NCI-H187 (cell line): ENCODE data around the gene POLD1.
"Not testable (repeated sequence)": the region's sequence is repeated elsewhere in the genome, so short reads cannot be mapped to it uniquely, and the experiment has no call there.

ENCODE experiments used
- DNase-seq, 2 experiments: peaks; one replicate each; lab custom pipeline; 2025; lab: John Stamatoyannopoulos, UW

POLD1 gene

GRCh38 chr19:50383852-50384684, at the start of gene POLD1:
Gene POLD1, plus strand, starts transcription at chr19:50384347. Its CDS starts 14,505 bp downstream, at chr19:50398852.
- peak; percentile 94 to 99 for DNase-seq

GRCh38 chr19:50334741-50335421, 49.3 kb upstream of the POLD1 start:
- DNase-seq, result no peak

- DNase-seq, result not testable (repeated sequence)
Observed at GRCh38 chr19:50337031-50337430, 47.1 kb upstream of the POLD1 start.

GRCh38 chr19:50340331-50340730, 43.8 kb upstream of the POLD1 start:
- no peak for DNase-seq

- DNase-seq, result no peak
Observed at GRCh38 chr19:50341091-50341564, 43.0 kb upstream of the POLD1 start.

GRCh38 chr19:50344661-50345318, 39.4 kb upstream of the POLD1 start:
- DNase-seq, result no peak

- not testable (repeated sequence) for DNase-seq
Observed at GRCh38 chr19:50347089-50347581, 37.0 kb upstream of the POLD1 start.

GRCh38 chr19:50349277-50350057, 34.7 kb upstream of the POLD1 start:
- no peak for DNase-seq

GRCh38 chr19:50352242-50352641, 31.9 kb upstream of the POLD1 start:
- DNase-seq, result no peak

- not testable (repeated sequence) for DNase-seq
Observed at GRCh38 chr19:50353487-50353880, 30.7 kb upstream of the POLD1 start.

- DNase-seq, result no peak
Observed at GRCh38 chr19:50356691-50357177, 27.4 kb upstream of the POLD1 start.

- DNase-seq, result peak; percentile 58 to 85
Observed at GRCh38 chr19:50357178-50358100, 26.7 kb upstream of the POLD1 start.

- DNase-seq, result peak; percentile 37 to 54
Observed at GRCh38 chr19:50358483-50359327, 25.4 kb upstream of the POLD1 start.

- DNase-seq, result no peak
Observed at GRCh38 chr19:50359328-50359818, 24.8 kb upstream of the POLD1 start.

GRCh38 chr19:50361290-50362029, 22.7 kb upstream of the POLD1 start:
- no peak for DNase-seq

GRCh38 chr19:50362030-50362412, 22.1 kb upstream of the POLD1 start:
- no peak for DNase-seq

GRCh38 chr19:50362656-50363424, 21.3 kb upstream of the POLD1 start:
- DNase-seq, result no peak
